Embryonic facial prominence (tissue), 1 donor: ENCODE data around the gene FAM3B.

Experiments
- DNase-seq: peaks from one replicate; pipeline ENCODE4 v3.0.0-alpha.2; 2016; ENCODE audit errors: extremely low spot score

FAM3B gene

GRCh38 chr21:41397471-41397891 lies 80.9 kb downstream of the FAM3B start:
- DNase-seq = no peak

GRCh38 chr21:41398251-41398650 lies 81.7 kb downstream of the FAM3B start:
- DNase-seq = no peak

- no peak for DNase-seq
These were observed 82.2 kb downstream of the FAM3B start for GRCh38 chr21:41398831-41399230.

GRCh38 chr21:41399246-41399800 lies 82.7 kb downstream of the FAM3B start:
- no peak for DNase-seq

GRCh38 chr21:41402231-41402630 lies 85.6 kb downstream of the FAM3B start:
- DNase-seq = no peak

GRCh38 chr21:41402796-41403195 lies 86.2 kb downstream of the FAM3B start:
- DNase-seq = no peak

GRCh38 chr21:41403331-41403730 lies 86.7 kb downstream of the FAM3B start:
- DNase-seq = no peak

GRCh38 chr21:41403966-41404365 lies 87.4 kb downstream of the FAM3B start:
- no peak for DNase-seq

- no peak for DNase-seq
These were observed 88.7 kb downstream of the FAM3B start for GRCh38 chr21:41405321-41405720.

GRCh38 chr21:41406340-41406739 lies 89.7 kb downstream of the FAM3B start:
- DNase-seq = no peak
